Fibroblast of villous mesenchyme (primary cell): Measurements from ENCODE around the gene AFF3. TPM values are rescaled to one million over a fixed set of nuclear protein-coding genes. Genes with fewer than 3 reads are reported as not detected.

ENCODE experiments used
- DNase-seq: peaks from one replicate; pipeline ENCODE4 v3.0.0-alpha.2; 2010; ENCODE audit warnings: low read depth
- H3K4me3 ChIP-seq: 2 replicates; pipeline ENCODE4 v1.5.1; 2011; ENCODE audit warnings: low read depth, mild to moderate bottlenecking, low read length
- CTCF ChIP-seq: IDR thresholded peaks from 2 replicates; pipeline ENCODE4 v1.5.1; 2012; ENCODE audit warnings: low read depth, mild to moderate bottlenecking, low read length; ENCODE audit not compliant: insufficient read depth
- total RNA-seq: library from RNA; depleted of rRNA; stranded (reverse); fragments of >200 nt; gene quantifications from 2 replicates; pipeline ENCODE4 v1.2.3, GENCODE V29; 2012

The AFF3 gene
- total RNA-seq, 1 donor, result 19.4 TPM

GRCh38 chr2:99629320-99629719 is 513.1 kb downstream of the AFF3 start:
- H3K4me3 ChIP-seq, result no peak overlapping the region
- no peak for DNase-seq
- TF ChIP-seq CTCF, result no peak

GRCh38 chr2:99626158-99626557 is 516.2 kb downstream of the AFF3 start:
- no peak overlapping the region for H3K4me3 ChIP-seq
- no peak for TF ChIP-seq CTCF
- no peak for DNase-seq

GRCh38 chr2:99624677-99625076 is 517.7 kb downstream of the AFF3 start:
- no peak for DNase-seq
- no peak overlapping the region for H3K4me3 ChIP-seq

GRCh38 chr2:99623613-99624012 is 518.8 kb downstream of the AFF3 start:
- no peak for TF ChIP-seq CTCF
- DNase-seq, result no peak
- H3K4me3 ChIP-seq, result no peak overlapping the region

More at GRCh38 chr2:99624677-99625076, 517.7 kb downstream of the AFF3 start:
- no peak for TF ChIP-seq CTCF

- TF ChIP-seq CTCF, result no peak
- no peak for DNase-seq
- no peak overlapping the region for H3K4me3 ChIP-seq
Measured at GRCh38 chr2:99623035-99623434, 519.4 kb downstream of the AFF3 start.

- DNase-seq, result no peak
- no peak for TF ChIP-seq CTCF
- no peak overlapping the region for H3K4me3 ChIP-seq
Measured at GRCh38 chr2:99622534-99622933, 519.9 kb downstream of the AFF3 start.

GRCh38 chr2:99621774-99622173 is 520.6 kb downstream of the AFF3 start:
- DNase-seq, result no peak
- TF ChIP-seq CTCF, result no peak
- H3K4me3 ChIP-seq, result no peak overlapping the region
